HG03108 (cell line): ENCODE measurements around the gene ACSF3.
"Not testable (repeated sequence)": the region's sequence is repeated elsewhere in the genome, so short reads cannot be mapped to it uniquely, and the experiment has no call there.

ENCODE experiments used
- ATAC-seq: cut with Tn5 transposase; IDR thresholded peaks from one replicate; pipeline ENCODE4 v1.9.1; 2021; ENCODE audit warnings: moderate library complexity; ENCODE audit not compliant: unreplicated experiment

ACSF3 gene

DNA sequence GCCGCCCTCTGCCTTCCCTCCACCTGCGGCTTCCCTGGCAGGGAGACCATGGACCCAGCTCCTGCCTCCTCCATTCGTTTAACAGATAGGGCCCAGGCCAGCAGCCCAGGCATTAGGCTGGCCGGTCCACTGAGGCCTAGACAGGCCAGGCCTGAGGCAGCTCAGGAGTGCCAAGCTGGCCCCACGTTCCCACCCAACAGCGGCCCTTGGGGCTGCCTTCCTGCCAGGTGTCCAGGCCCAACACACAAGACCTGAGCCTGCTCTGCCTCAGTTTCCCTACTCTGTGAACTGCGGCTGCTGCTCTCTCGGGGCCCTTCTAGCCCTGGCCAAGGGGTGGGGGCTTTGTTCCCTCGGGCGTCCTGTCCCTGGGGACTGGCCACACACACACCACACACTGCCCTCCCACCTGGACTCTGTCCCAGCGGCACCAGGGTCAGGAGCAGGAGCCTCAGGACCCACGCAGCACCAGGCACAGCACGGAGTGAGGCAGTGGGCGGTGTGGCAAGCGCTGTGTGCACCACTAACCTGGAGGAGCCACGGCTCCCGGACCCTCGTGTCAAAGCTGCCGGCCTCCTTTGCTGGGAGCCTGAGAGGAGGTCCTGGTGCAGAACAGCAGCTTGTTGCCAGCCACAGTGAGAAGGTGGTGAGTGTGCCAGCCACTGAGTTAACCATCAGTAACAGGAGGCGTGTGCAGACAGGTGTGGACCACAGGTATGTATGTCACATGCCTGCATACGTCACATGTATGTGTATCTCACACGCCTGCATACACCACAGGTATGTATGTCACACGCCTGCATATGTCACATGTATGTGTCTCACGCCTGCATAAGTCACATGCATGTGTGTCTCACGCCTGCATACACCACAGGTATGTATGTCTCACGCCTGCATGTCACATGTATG lies 63.3 kb downstream of the ACSF3 start:
- no peak for ATAC-seq

DNA sequence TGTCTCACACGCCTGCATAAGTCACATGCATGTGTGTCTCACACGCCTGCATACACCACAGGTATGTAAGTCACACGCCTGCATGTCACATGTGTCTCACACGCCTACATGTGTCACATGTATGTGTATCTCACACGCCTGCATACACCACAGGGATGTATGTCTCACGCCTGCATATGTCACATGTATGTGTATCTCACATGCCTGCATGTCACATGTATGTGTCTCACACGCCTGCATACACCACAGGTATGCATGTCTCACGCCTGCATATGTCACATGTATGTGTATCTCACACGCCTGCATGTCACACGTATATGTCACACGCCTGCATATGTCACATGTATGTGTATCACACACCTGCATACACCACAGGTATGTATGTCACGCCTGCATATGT lies 64.1 kb downstream of the ACSF3 start:
- no peak for ATAC-seq

DNA sequence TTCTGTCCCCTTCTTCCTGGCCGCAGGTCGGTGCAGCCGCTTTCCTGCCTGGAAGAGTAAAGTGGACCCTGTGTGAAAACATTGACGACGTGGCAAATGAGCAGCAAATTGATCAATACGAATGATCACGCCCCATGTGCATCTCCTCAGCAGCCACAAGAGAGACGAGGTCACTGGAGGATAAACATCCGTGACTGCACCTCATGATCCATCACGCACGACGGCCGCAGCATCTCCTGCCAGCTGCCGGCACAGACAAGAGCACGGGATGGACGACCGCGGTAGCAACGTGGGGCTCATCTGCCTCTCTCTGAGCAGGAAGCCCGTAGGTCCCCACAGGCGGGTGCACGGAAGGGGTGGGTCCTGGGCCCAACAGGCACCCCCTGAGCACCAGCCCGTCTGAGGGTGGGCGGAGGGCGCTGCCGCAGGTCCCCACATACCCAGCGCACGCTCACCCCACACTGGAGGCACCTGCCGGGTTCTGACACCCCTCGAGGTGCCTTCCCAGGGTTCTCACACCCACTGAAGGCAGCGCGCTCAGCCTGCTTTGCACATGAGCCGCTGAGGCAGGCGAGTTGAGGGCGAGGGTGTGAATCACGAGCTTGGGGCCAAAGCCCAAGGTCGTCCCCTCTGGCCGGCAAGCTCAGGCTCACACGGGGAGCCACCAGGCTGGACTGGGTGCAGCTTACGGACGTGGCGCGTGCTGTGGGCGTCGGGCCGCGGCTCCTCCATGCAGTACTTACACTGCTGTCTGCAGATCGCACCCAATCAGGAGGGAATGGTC lies 65.6 kb downstream of the ACSF3 start:
- no peak for ATAC-seq

GRCh38 chr16:89159850-89160354 lies 66.2 kb downstream of the ACSF3 start:
- no peak for ATAC-seq

GRCh38 chr16:89160977-89161701 lies 67.5 kb downstream of the ACSF3 start:
- ATAC-seq: no peak

DNA sequence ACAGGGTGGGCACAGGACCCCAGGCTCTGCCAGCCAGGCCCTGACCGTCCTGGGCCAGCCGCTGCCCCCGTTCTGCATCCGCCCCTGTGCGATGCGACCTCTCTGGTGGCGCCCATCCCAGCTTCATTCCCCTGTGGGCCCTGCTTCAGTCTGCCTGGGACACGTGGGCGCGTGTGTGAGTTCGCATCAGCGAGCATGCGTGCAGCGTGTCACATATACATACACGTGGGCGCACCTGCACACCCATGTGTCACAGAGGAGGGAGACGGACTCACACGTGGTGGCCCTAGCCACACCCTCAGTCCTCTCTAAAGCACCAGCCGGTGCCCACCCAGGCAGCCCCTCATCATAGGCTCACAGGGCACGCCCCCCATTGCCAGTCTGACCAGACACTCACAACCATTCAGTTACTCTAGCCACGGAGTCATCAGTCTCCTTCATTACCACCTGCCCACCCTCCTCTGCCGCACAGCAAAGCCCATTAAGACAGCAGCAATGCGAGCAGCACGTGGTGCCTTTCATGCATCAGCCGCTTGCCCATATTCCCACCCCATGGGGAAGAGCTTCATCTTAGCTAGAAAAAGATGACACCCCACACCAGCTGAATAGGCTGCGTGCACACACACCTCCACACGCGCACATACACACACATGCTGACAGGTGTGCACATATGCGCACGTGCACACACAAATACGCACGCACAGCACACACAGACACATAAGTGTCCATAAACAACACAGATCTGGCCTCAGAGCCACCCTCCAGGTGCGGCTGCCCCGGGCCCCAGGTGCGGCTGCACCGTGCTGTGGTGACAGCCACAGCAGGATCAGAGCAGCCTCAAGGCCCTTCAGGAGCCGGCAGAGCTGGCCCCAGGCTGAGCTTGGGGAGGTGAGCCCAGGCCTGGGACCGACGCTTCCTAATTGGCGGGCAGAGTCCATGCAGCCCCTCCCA lies 68.4 kb downstream of the ACSF3 start:
- no peak for ATAC-seq

- no peak for ATAC-seq
Measured at GRCh38 chr16:89163297-89163696, 69.6 kb downstream of the ACSF3 start.

GRCh38 chr16:89164436-89164835 lies 70.8 kb downstream of the ACSF3 start:
- ATAC-seq: no peak

DNA sequence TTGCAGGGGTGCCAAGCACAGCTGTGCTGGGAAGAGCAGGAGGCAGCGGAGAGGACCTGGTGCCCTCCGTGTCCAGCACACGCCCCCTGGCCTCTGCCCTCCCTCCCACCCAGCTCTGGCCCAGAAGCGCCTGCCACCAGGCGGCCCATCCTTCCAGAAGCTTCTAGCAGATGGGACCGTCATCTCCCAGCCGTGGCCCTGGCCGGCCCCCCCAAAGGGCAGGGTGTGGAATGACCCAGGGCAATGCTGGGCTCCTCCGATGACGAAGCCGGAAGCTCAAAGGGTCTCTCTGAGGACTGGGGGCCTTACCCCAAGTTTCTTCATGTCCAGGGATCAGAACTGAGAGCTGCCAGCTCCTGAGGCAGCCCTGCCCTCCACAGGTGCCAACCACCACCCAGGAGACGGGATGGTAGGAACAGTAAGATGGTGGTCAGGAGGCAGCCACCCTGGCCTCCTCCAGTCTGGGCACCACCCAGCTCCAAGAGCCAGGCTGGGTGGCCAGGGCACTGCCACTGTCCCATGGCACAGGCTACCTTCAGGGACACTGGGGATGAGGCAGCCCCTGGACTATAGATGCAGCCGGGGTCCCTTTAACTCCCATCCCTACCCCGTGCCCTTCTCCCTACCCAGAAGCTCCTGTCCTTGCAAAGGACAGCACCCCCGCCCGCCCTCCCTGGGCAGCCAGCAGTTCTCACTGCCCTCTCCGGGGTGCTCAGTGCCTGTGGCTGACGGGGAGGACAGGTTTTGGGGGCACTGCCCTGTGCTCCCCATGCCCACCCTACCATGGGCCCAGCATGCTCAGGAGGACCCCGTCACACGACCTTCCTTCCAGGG lies 71.4 kb downstream of the ACSF3 start:
- ATAC-seq: no peak

DNA sequence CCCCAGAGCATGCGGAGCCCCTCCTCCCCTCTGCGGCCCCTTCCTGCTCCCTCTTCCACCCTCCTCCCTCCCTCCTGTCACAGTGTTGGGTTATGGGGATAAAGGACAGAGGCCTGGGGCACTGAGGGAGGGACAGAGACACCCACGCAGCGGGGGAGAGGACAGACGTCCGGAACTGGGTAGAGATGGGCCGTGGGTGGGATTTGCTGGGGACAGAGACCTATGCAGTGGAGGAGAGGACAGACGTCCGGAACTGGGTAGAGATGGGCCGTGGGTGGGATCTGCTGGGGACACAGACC lies 72.0 kb downstream of the ACSF3 start:
- not testable (repeated sequence) for ATAC-seq

DNA sequence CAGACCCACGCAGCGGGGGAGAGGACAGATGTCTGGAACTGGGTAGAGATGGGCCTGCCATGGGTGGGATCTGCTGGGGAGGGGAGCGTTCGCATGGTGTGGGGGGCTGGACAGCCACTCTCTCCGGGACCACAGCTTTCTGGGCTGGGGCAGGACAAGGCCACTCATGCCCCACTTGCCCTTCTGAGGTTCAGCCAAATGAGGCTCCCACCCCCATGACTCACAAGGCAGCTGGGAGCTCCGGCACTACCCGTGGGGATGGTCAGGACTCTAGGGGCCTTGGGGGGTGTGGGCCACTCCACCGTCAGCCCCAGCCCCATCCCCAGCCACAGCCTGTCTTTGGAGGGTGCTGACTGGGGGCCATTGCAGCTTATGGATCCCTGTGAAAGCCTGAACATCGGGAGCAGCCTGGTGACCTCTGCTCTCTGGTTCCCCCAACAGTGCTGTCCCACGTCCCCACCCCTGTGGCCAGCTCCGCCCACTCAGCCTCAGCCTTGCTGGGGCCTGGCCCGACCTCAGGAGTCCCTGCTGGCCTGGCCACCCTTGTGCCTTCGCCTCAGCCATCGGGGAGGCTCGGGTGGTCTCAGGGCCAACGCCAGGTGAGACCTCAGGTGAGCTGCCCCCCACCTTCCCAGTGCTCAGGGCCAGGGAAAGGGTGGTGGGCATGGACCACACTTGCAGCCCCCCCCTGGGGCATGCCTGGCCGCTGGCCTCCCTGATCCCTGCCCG lies 73.2 kb downstream of the ACSF3 start:
- ATAC-seq: no peak

GRCh38 chr16:89167425-89167941 lies 73.8 kb downstream of the ACSF3 start:
- no peak for ATAC-seq

- no peak for ATAC-seq
Measured at GRCh38 chr16:89168381-89169189, 74.9 kb downstream of the ACSF3 start.

- ATAC-seq: no peak
Measured at GRCh38 chr16:89169778-89170177, 76.1 kb downstream of the ACSF3 start.

DNA sequence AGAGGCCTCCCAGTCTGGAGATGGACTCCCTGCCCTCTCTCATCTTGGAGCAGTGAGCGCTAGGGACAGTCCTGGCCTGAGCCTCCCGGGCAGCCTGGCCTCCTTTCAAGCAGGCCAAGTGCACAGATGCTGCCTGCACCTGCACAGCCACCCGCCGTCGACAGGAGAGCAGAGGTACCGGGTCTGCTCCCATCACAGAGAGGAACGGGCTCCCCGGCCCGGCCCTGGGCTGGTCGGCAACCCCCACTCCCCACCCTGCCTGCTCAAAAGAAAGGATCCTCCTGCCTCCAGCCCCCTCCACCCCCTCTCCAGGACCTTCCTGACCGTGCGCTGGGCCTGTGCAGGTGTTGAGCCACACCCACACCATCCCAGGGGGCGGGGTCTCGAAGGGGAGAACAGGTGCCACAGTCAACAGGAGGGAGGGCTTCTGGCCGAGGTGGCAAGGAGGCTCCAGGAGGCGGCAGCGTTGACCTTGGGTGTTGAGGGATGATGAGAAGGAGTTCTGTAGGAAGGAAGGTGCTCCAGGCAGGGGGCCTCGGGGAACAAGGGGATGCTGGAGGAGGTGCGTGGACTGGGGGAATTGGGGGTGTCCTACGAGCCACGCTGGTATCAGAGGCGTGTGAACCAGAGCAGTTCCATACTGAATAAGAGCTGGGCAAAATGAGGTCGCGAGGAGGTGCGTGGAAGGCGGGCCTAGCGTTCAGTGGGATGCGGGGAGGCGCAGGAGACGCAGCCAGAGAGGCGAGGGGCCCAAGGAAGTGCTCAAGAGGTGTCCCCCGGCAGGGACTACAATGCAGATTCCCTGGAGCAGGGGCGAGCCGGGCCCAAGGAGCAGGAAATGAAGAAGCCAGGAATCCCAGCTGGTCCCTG lies 76.9 kb downstream of the ACSF3 start:
- ATAC-seq: no peak

DNA sequence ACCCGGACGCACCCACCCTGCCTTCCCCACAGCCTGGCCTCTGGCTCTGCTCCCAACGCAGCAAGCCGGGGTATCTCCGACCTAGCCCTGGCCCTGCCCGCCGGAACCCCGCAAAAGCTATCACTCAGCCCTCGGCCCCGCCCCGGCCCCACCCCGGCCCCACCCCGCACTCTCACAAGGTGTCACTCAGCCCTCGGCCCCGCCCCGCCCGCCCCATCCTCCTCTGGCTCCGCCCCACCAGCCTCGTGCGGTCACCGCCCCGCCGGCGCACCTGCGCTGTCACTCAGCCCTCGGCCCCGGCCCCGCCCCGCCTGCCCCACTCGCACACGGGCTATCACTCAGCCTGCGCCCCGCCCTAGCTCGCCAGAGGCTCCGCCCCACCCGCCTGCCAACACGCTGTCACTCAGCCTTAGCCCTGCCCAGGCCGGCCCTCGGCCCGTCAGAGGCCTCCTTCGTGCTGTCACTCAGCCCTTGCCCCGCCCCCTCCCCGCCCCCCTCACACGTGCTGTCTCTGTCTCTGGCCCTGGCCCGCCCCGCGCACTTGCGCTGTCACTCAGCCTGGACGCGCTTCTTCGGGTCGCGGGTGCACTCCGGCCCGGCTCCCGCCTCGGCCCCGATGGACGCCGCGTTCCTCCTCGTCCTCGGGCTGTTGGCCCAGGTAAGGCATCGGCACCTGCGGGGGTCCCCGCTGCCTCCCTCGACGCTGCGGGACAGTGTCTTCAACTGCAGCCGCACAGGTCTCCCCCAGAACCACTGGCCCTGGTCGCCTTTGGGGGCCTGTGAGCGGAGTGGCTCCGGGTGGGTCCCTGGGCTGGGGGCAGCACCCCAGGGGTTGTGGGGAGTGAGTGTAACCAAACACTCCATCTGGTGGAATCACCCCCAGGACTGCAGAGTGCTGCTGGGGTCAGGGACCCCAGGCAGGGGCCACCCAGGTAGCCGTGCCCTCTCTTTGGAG lies 77.8 kb downstream of the ACSF3 start, which contains the start of gene CDH15:
Gene CDH15 (plus strand): TSS at position 533 of the 955 bp plus-strand sequence. CDS start 84 bp downstream, at position 617.
- peak; percentile 71 for ATAC-seq
